Neuronal stem cell (in vitro differentiated cells): ENCODE measurements around the gene VWCE.
A peak's percentile ranks its signal among the peaks of the same experiment; 100 is the strongest.

Experiments used
- DNase-seq: peaks from one replicate; pipeline ENCODE4 v3.0.0-alpha.2; 2013; ENCODE audit warnings: low spot score
- H2AFZ ChIP-seq: one replicate; pipeline ENCODE4 v1.6.1; 2013; ENCODE audit warnings: mild to moderate bottlenecking, low read length, inconsistent platforms
- H2AK5ac ChIP-seq: 2 replicates; pipeline ENCODE4 v1.6.1; 2013; ENCODE audit warnings: low read depth, mild to moderate bottlenecking, inconsistent platforms, low read length, moderate library complexity, mixed read lengths
- H2BK120ac ChIP-seq: 2 replicates; pipeline ENCODE4 v1.6.1; 2013; ENCODE audit warnings: low read depth, mild to moderate bottlenecking, inconsistent platforms, low read length, moderate library complexity, mixed read lengths
- H2BK12ac ChIP-seq: one replicate; pipeline ENCODE4 v1.6.1; 2013; ENCODE audit warnings: low read length, inconsistent platforms
- H2BK15ac ChIP-seq: 2 replicates; pipeline ENCODE4 v1.6.1; 2013; ENCODE audit warnings: mild to moderate bottlenecking, low read length, inconsistent platforms, mixed read lengths
- H2BK5ac ChIP-seq: one replicate; pipeline ENCODE4 v1.6.1; 2013; ENCODE audit warnings: inconsistent platforms, mild to moderate bottlenecking, low read length, moderate library complexity
- H3K14ac ChIP-seq: one replicate; pipeline ENCODE4 v1.6.1; 2013; ENCODE audit warnings: low read length, inconsistent platforms
- H3K18ac ChIP-seq: 2 replicates; pipeline ENCODE4 v1.6.1; 2013; ENCODE audit warnings: low read length, inconsistent platforms
- H3K23ac ChIP-seq: 2 replicates; pipeline ENCODE4 v1.6.1; 2013; ENCODE audit warnings: low read depth, mild to moderate bottlenecking, mixed read lengths, low read length, inconsistent platforms; ENCODE audit not compliant: poor library complexity
- H3K27ac ChIP-seq: replicated peaks from 3 replicates; pipeline ENCODE4 v1.5.1; 2013; ENCODE audit warnings: low read length, inconsistent platforms
- H3K27me3 ChIP-seq, 3 experiments: 2 replicates each; pipeline ENCODE4 v1.6.1; 2013; ENCODE audit warnings: low read length in 3 of 3, mild to moderate bottlenecking in 2 of 3, inconsistent platforms in 1 of 3, low read depth in 1 of 3, mixed read lengths in 1 of 3, moderate library complexity in 1 of 3; ENCODE audit not compliant: control insufficient read depth in 3 of 3, insufficient read depth in 3 of 3
- H3K36me3 ChIP-seq, 2 donors: replicated peaks in 1 of 2; 2 replicates each; pipeline ENCODE4 v1.6.1; 2013; ENCODE audit warnings: low read length in 2 of 2; ENCODE audit not compliant: control insufficient read depth in 2 of 2, insufficient read depth in 2 of 2
- H3K4ac ChIP-seq: 2 replicates; pipeline ENCODE4 v1.6.1; 2013; ENCODE audit warnings: inconsistent platforms, mild to moderate bottlenecking, low read length, moderate library complexity
- H3K4me1 ChIP-seq, 2 donors: 1 replicate in 1 of 2; 2 replicates in 1 of 2; pipeline ENCODE4 v1.6.1; 2013; ENCODE audit warnings: low read length in 2 of 2, low read depth in 1 of 2; ENCODE audit not compliant: control insufficient read depth in 2 of 2, insufficient read depth in 1 of 2
- H3K4me2 ChIP-seq: one replicate; pipeline ENCODE4 v1.6.1; 2013; ENCODE audit warnings: mild to moderate bottlenecking, low read length, inconsistent platforms; ENCODE audit not compliant: insufficient read depth, poor library complexity, severe bottlenecking
- H3K4me3 ChIP-seq, 2 donors: 2 replicates each; pipeline ENCODE4 v1.5.1; 2013; ENCODE audit warnings: low read length in 2 of 2, mild to moderate bottlenecking in 2 of 2, inconsistent platforms in 1 of 2, moderate library complexity in 1 of 2
- H3K79me1 ChIP-seq: one replicate; pipeline ENCODE4 v1.6.1; 2013; ENCODE audit warnings: low read depth, mild to moderate bottlenecking, inconsistent platforms, low read length, moderate library complexity
- H3K9ac ChIP-seq: one replicate; pipeline ENCODE4 v1.6.1; 2013; ENCODE audit warnings: mild to moderate bottlenecking, low read depth, low read length, inconsistent platforms; ENCODE audit not compliant: poor library complexity
- H3K9me3 ChIP-seq, 2 donors: replicated peaks in 1 of 2; 2 replicates each; pipeline versions ENCODE3 to v1.6.1; 2013; ENCODE audit warnings: low read length in 2 of 2, mild to moderate bottlenecking in 2 of 2, inconsistent platforms in 1 of 2, low read depth in 1 of 2, mixed read lengths in 1 of 2, moderate library complexity in 1 of 2; ENCODE audit not compliant: control insufficient read depth in 2 of 2, insufficient read depth in 1 of 2
- H4K8ac ChIP-seq: one replicate; pipeline ENCODE4 v1.6.1; 2013; ENCODE audit warnings: low read depth, mild to moderate bottlenecking, inconsistent platforms, low read length, moderate library complexity
- H4K91ac ChIP-seq: one replicate; pipeline ENCODE4 v1.6.1; 2013; ENCODE audit warnings: low read length, low read depth, mild to moderate bottlenecking, inconsistent platforms; ENCODE audit not compliant: poor library complexity
- WGBS, 2 donors: extraction: QIAGEN DNeasy Blood & Tissue Kit; methylation state at CpG; one replicate each; pipeline ENCODE4 v1.1.7; 2013; ENCODE audit warnings: missing lambda C conversion rate in 2 of 2, mixed read lengths in 1 of 2; ENCODE audit not compliant: insufficient read length in 2 of 2, insufficient replicate concordance in 1 of 2; ENCODE audit errors: extremely low coverage in 2 of 2; 5-methylcytosine and 5-hydroxymethylcytosine counted together

The VWCE gene

GRCh38 chr11:61272731-61273130 is 22.4 kb downstream of the VWCE start:
- Histone ChIP-seq H2AK5ac (no peak overlapping the region), H3K9ac (no peak overlapping the region), H3K4ac (no peak overlapping the region), H3K4me1 (peaks cover 0 to under 1% of the 10 kb centered on the region in 2 donors), H3K27me3 (no peaks in the 10 kb centered on the region), H2BK15ac (no peak overlapping the region), H2BK12ac (no peak overlapping the region), H4K91ac (no peak overlapping the region), H3K4me3 (peak overlapping the region in 1 of 2 donors; percentile 48), H3K36me3 (peaks cover 0 to 41% of the 10 kb centered on the region in 2 donors), H3K14ac (no peak overlapping the region), H2BK120ac (no peak overlapping the region), H2AFZ (no peak overlapping the region), H2BK5ac (no peak overlapping the region), H3K9me3 (peaks cover 0 to 2% of the 10 kb centered on the region in 2 donors), H3K18ac (no peak overlapping the region), H3K23ac (no peak overlapping the region), H3K27ac (no peak overlapping the region), H3K4me2 (no peak overlapping the region), H4K8ac (no peak overlapping the region), H3K79me1 (no peaks in the 10 kb centered on the region)
- 100% methylated on average over 1 of the region's 3 CpGs; no CpG with 5 or more reads in 1 of the 2 donors for WGBS, 2 donors
- DNase-seq = no peak

DNA sequence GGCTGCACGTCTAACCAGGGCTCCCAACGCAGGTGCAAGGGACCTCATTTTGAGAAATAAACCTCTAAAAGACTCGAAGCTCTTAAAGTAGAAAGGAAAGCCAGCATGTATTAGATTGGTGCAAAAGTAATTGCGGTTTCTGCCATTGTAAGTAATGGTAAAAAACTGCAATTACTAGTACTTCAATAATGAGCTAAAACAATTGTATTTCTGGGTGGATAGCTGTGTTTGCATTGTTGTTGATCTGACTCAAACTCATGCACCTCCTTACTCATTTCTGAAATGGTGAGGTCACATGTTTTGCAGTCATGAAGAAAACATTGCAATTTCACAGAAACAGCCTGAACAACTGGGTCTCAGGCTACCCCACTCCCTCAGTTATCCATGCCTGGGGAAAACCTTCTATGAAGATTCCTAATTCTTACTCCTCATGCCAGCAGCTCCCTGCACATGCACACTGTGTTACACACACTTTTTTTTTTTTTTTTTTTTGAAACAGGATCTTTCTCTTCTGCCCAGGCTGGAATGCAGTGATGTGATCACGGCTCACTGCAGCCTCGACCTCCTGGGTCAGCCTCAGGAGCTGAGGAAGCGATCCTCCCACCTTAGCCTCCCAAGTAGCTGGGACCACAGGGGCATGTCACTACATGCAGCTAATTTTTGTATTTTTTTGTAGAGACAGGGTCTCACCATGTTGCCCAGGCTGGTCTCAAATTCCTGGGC is 24.6 kb downstream of the VWCE start:
- H3K36me3 ChIP-seq = peaks cover 0 to 40% of the 10 kb centered on the region in 2 donors
- no peak overlapping the region for H2BK12ac ChIP-seq
- no peak overlapping the region for H3K4ac ChIP-seq
- no peak overlapping the region for H3K23ac ChIP-seq
- H3K4me2 ChIP-seq = no peak overlapping the region
- no peak for DNase-seq
- H3K14ac ChIP-seq = no peak overlapping the region
- peaks cover 0 to 2% of the 10 kb centered on the region in 2 donors for H3K9me3 ChIP-seq
- H4K91ac ChIP-seq = no peak overlapping the region
- H3K79me1 ChIP-seq = no peaks in the 10 kb centered on the region
- no peak overlapping the region for H3K27ac ChIP-seq
- no peak overlapping the region for H2BK120ac ChIP-seq
- H2BK15ac ChIP-seq = no peak overlapping the region
- no peak overlapping the region for H3K4me3 ChIP-seq
- no peak overlapping the region for H2AFZ ChIP-seq
- H4K8ac ChIP-seq = no peak overlapping the region
- no peak overlapping the region for H2BK5ac ChIP-seq
- no peaks in the 10 kb centered on the region for H3K4me1 ChIP-seq
- H3K18ac ChIP-seq = no peak overlapping the region
- no CpG with 5 or more reads among the region's 7 CpGs for WGBS, 2 donors
- H2AK5ac ChIP-seq = no peak overlapping the region
- no peak overlapping the region for H3K9ac ChIP-seq
- no peaks in the 10 kb centered on the region for H3K27me3 ChIP-seq

DNA sequence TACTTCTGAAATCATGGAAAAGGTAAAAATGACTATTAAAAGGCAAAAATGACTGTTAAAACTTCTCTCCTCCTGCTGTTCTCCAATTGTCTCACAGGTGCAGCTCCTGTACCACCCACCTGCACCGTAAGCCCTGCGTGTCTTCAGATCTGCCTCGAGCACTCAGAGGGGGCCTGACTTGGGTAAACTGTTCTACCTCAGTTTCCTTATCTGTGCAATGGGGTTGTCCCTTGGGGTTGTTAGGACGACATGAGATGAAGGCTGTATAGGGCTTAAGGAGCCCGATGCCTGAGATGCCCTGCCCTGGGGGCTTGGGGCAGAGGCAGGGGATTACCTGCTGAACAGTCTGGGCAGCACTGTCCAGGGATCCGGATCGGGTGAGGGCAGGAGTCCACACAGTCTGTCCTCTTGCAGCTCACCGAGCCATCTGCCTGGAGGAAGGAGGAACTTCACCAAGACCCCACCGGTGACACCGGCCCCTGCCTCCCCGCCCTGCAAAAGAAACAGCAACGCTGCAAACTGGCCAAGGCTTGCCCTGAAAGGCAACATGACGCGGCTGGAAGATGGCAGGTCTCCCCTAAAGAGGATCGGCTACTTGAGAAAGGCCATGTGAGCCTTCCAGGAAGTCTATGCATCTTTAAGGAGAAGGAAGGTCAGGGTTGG is 26.4 kb downstream of the VWCE start:
- H3K4me2 ChIP-seq = no peak overlapping the region
- H4K8ac ChIP-seq = no peak overlapping the region
- no peak overlapping the region for H2BK120ac ChIP-seq
- H3K18ac ChIP-seq = no peak overlapping the region
- no peak overlapping the region for H3K14ac ChIP-seq
- no peak overlapping the region for H3K23ac ChIP-seq
- peaks cover 0 to 37% of the 10 kb centered on the region in 2 donors for H3K36me3 ChIP-seq
- H3K27ac ChIP-seq = no peak overlapping the region
- H2BK12ac ChIP-seq = no peak overlapping the region
- no peak overlapping the region for H2BK15ac ChIP-seq
- no peak overlapping the region for H2AK5ac ChIP-seq
- no peak for DNase-seq
- H3K9ac ChIP-seq = peak overlapping the region; percentile 24
- H3K4me3 ChIP-seq = peak overlapping the region in 1 of 2 donors; percentile 51
- no peak overlapping the region for H2AFZ ChIP-seq
- H3K4ac ChIP-seq = no peak overlapping the region
- H3K4me1 ChIP-seq = no peaks in the 10 kb centered on the region
- H3K79me1 ChIP-seq = no peaks in the 10 kb centered on the region
- peaks cover 0 to 2% of the 10 kb centered on the region in 2 donors for H3K9me3 ChIP-seq
- WGBS, 2 donors = no CpG with 5 or more reads among the region's 15 CpGs
- no peak overlapping the region for H2BK5ac ChIP-seq
- no peaks in the 10 kb centered on the region for H3K27me3 ChIP-seq
- H4K91ac ChIP-seq = no peak overlapping the region

- no peak overlapping the region for H3K23ac ChIP-seq
- H3K9me3 ChIP-seq = peaks cover 0 to 2% of the 10 kb centered on the region in 2 donors
- H2BK120ac ChIP-seq = no peak overlapping the region
- no peak overlapping the region for H3K4me2 ChIP-seq
- no peaks in the 10 kb centered on the region for H3K4me1 ChIP-seq
- no peak overlapping the region for H4K91ac ChIP-seq
- peaks cover 0 to 35% of the 10 kb centered on the region in 2 donors for H3K36me3 ChIP-seq
- no peak overlapping the region for H2BK12ac ChIP-seq
- H3K9ac ChIP-seq = no peak overlapping the region
- H3K14ac ChIP-seq = no peak overlapping the region
- no peak overlapping the region for H3K4ac ChIP-seq
- no peak overlapping the region for H3K27ac ChIP-seq
- no peak overlapping the region for H3K4me3 ChIP-seq
- no peaks in the 10 kb centered on the region for H3K79me1 ChIP-seq
- H2BK5ac ChIP-seq = no peak overlapping the region
- H3K18ac ChIP-seq = no peak overlapping the region
- H4K8ac ChIP-seq = no peak overlapping the region
- no CpG with 5 or more reads among the region's 6 CpGs for WGBS, 2 donors
- H3K27me3 ChIP-seq = no peaks in the 10 kb centered on the region
- no peak for DNase-seq
- no peak overlapping the region for H2BK15ac ChIP-seq
- H2AFZ ChIP-seq = no peak overlapping the region
- H2AK5ac ChIP-seq = no peak overlapping the region
These were observed 27.7 kb downstream of the VWCE start for GRCh38 chr11:61267437-61267841.
